Ovary (tissue), 3 donors: ENCODE measurements around the gene CSNK2A1.

Experiments
- CTCF ChIP-seq, 3 donors: fragments of 450-650 bp in 2 of 3; fragments of 200-600 bp in 1 of 3; IDR thresholded peaks; one replicate each; pipeline versions ENCODE4 v1.5.1 to v1.8.0; 2016 to 2022; ENCODE audit warnings: antibody characterized with exemption in 3 of 3, mild to moderate bottlenecking in 1 of 3
- POLR2A ChIP-seq: fragments of 450-650 bp; IDR thresholded peaks from one replicate; pipeline ENCODE4 v1.6.1; 2017; ENCODE audit warnings: antibody characterized with exemption, mild to moderate bottlenecking, moderate library complexity
- donor health status: DM: no; HTN: no; CAD: no.

- TF ChIP-seq POLR2A (no peak), CTCF (IDR thresholded peaks at IDR 0.05) (no peak)
Observed at GRCh38 chr20:460180-460579, 83.4 kb downstream of the CSNK2A1 start.
